ENCODE measurements around the gene CAMK1. TPM values are rescaled to one million over a fixed set of nuclear protein-coding genes. Genes with fewer than 3 reads are reported as not detected.

Gene CAMK1
- total and polyA plus RNA-seq, 4 donors = 13.8 to 20.1 (median 16.7) TPM

DNA sequence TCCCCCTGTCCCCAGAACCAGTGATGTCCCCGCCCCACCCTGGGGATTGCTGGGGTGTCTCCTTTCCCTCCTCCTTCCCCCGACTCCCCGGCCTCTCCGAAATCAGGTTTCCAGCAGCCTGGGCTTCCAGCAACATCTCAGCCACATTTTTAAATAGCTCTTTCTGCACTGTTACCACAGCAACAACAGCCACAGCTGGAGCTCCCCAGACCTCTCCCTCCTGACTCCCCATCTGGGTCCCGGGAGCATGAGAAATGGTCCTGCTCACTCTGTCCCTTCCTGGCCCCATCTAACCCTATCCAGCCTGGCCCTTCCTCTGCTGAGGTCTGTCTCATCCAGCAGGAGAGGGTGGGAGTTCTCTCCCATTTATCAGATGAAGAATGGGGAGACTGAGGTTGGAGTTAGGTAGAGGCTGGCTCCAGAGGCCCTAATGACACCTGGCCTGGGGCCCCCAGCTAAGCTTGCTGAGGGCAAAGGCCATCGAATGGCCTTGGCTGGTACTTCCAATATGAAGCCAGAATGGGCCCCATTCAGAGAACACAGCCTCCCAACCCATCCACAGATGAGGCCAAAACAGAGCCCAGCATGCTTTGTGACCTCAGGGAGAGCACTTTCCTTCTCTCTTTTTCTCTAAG, 1.5 kb downstream of the CAMK1 start:
- no peak overlapping the region for H3K27ac ChIP-seq (ENCODE audit: low read depth in 1 of 2, low read length in 2 of 2)
- peaks cover 8 to 28% (median 20%) of the 10 kb centered on the region in 4 donors for H3K4me1 ChIP-seq (ENCODE audit: control insufficient read depth in 4 of 4, insufficient read depth in 4 of 4, low read length in 3 of 4)
- H3K27me3 ChIP-seq (ENCODE audit: control insufficient read depth in 4 of 4, insufficient read depth in 4 of 4, low read length in 3 of 4) = no peaks in the 10 kb centered on the region
- no peaks in the 10 kb centered on the region for H3K9me3 ChIP-seq (ENCODE audit: control insufficient read depth in 4 of 4, low read length in 3 of 4)
- peak overlapping the region in 1 of 2 donors; percentile 51 for H3K9ac ChIP-seq (ENCODE audit: low read depth in 1 of 2, low read length in 2 of 2)
- 86% methylated on average over 6 of the region's 6 CpGs for WGBS
- peaks cover 0 to 8% (median 4%) of the 10 kb centered on the region in 4 donors for H3K36me3 ChIP-seq (ENCODE audit: control insufficient read depth in 4 of 4, insufficient read depth in 3 of 4, low read depth in 1 of 4, low read length in 3 of 4)
- no peak for DNase-seq (ENCODE audit: low spot score)
- H3K4me3 ChIP-seq (ENCODE audit: low read depth in 1 of 3, low read length in 3 of 3) = no peak overlapping the region
- TF ChIP-seq RAD21 (IDR thresholded peaks at IDR 0.05) = no peak
- no peak for TF ChIP-seq ATF3 (IDR thresholded peaks at IDR 0.05)
- TF ChIP-seq HNF4G (IDR thresholded peaks at IDR 0.05) = no peak
- TF ChIP-seq MAX (IDR thresholded peaks at IDR 0.05) = no peak
- TF ChIP-seq YY1 (IDR thresholded peaks at IDR 0.05) = no peak

DNA sequence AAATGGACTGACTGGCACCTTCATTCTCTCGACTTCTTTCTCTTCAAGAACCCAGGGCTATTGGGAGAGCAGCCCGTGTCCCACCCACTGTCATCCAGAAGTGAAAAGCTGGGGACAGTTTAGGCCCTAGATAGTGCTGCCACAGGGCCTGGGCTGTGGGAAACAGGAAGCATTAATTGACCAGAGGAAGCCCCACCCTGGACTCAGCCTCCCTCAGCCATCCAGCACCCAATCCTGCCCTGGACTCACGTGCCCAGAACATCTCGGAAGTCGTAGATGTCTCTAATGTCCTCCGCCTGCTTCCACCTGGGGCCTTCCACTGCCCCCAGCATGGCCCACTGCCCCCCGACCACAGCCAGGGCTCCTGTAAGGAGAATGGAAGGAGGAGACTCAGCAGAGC, 2.3 kb downstream of the CAMK1 start:
- Histone ChIP-seq H3K4me1 (ENCODE audit: control insufficient read depth in 4 of 4, insufficient read depth in 4 of 4, low read length in 3 of 4) (peaks cover 8 to 28% (median 20%) of the 10 kb centered on the region in 4 donors), H3K9ac (ENCODE audit: low read depth in 1 of 2, low read length in 2 of 2) (no peak overlapping the region), H3K9me3 (ENCODE audit: control insufficient read depth in 4 of 4, low read length in 3 of 4) (no peaks in the 10 kb centered on the region), H3K36me3 (ENCODE audit: control insufficient read depth in 4 of 4, insufficient read depth in 3 of 4, low read depth in 1 of 4, low read length in 3 of 4) (peaks cover 0 to 10% (median 5%) of the 10 kb centered on the region in 4 donors), H3K4me3 (ENCODE audit: low read depth in 1 of 3, low read length in 3 of 3) (no peak overlapping the region), H3K27ac (ENCODE audit: low read depth in 1 of 2, low read length in 2 of 2) (no peak overlapping the region), H3K27me3 (ENCODE audit: control insufficient read depth in 4 of 4, insufficient read depth in 4 of 4, low read length in 3 of 4) (no peaks in the 10 kb centered on the region)
- DNase-seq (ENCODE audit: low spot score) = no peak
- TF ChIP-seq HNF4G (IDR thresholded peaks at IDR 0.05) (no peak), RXRA (IDR thresholded peaks at IDR 0.05) (no peak), CTCF (IDR thresholded peaks at IDR 0.05; ENCODE audit: low read depth, low read length, missing input control) (no peak)
- WGBS = 77% methylated on average over 7 of the region's 7 CpGs

DNA sequence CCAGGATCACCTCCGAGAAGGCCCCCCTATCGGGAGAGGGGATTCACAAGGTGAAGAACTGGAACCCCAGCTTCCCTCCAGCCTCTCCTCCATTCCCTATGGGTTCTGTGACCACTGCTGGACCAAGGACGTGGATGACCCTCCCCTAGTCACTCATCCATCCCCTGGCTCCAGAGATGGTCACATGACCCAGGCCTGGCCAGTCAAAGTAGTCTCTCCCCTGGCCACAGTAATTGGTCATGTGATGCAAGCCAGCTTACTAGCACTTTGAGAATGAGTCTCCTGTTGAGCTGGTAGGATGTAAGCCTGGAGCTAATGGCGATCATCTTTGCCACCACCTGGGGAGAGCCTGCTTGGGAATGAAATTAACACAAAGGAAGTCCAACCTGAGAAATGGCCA, 3.9 kb downstream of the CAMK1 start:
- H3K27ac ChIP-seq (ENCODE audit: low read depth in 1 of 2, low read length in 2 of 2) = no peak overlapping the region
- TF ChIP-seq JUND (IDR thresholded peaks at IDR 0.05) = no peak
- TF ChIP-seq HNF4G (IDR thresholded peaks at IDR 0.05) = no peak
- no peak for TF ChIP-seq EGR1 (IDR thresholded peaks at IDR 0.05; ENCODE audit: low read depth in 2 of 2)
- no peak for TF ChIP-seq ATF3 (IDR thresholded peaks at IDR 0.05)
- no peak for TF ChIP-seq CTCF (IDR thresholded peaks at IDR 0.05; ENCODE audit: low read depth, low read length, missing input control)
- TF ChIP-seq, protein P1, sequence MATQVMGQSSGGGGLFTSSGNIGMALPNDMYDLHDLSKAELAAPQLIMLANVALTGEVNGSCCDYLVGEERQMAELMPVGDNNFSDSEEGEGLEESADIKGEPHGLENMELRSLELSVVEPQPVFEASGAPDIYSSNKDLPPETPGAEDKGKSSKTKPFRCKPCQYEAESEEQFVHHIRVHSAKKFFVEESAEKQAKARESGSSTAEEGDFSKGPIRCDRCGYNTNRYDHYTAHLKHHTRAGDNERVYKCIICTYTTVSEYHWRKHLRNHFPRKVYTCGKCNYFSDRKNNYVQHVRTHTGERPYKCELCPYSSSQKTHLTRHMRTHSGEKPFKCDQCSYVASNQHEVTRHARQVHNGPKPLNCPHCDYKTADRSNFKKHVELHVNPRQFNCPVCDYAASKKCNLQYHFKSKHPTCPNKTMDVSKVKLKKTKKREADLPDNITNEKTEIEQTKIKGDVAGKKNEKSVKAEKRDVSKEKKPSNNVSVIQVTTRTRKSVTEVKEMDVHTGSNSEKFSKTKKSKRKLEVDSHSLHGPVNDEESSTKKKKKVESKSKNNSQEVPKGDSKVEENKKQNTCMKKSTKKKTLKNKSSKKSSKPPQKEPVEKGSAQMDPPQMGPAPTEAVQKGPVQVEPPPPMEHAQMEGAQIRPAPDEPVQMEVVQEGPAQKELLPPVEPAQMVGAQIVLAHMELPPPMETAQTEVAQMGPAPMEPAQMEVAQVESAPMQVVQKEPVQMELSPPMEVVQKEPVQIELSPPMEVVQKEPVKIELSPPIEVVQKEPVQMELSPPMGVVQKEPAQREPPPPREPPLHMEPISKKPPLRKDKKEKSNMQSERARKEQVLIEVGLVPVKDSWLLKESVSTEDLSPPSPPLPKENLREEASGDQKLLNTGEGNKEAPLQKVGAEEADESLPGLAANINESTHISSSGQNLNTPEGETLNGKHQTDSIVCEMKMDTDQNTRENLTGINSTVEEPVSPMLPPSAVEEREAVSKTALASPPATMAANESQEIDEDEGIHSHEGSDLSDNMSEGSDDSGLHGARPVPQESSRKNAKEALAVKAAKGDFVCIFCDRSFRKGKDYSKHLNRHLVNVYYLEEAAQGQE (IDR thresholded peaks at IDR 0.05) = no peak
- peaks cover 0 to 20% (median 16%) of the 10 kb centered on the region in 4 donors for H3K36me3 ChIP-seq (ENCODE audit: control insufficient read depth in 4 of 4, insufficient read depth in 3 of 4, low read depth in 1 of 4, low read length in 3 of 4)
- no peak for DNase-seq (ENCODE audit: low spot score)
- no peak overlapping the region for H3K9ac ChIP-seq (ENCODE audit: low read depth in 1 of 2, low read length in 2 of 2)
- WGBS = 99% methylated on average over 4 of the region's 4 CpGs
- H3K27me3 ChIP-seq (ENCODE audit: control insufficient read depth in 4 of 4, insufficient read depth in 4 of 4, low read length in 3 of 4) = no peaks in the 10 kb centered on the region
- H3K9me3 ChIP-seq (ENCODE audit: control insufficient read depth in 4 of 4, low read length in 3 of 4) = no peaks in the 10 kb centered on the region
- peaks cover 6 to 25% (median 14%) of the 10 kb centered on the region in 4 donors for H3K4me1 ChIP-seq (ENCODE audit: control insufficient read depth in 4 of 4, insufficient read depth in 4 of 4, low read length in 3 of 4)
- H3K4me3 ChIP-seq (ENCODE audit: low read depth in 1 of 3, low read length in 3 of 3) = no peak overlapping the region

Measured in liver (tissue), 9 donors.